GM10847 (cell line): ENCODE results near the gene MAN2B1.

Experiments used
- POLR2A ChIP-seq: IDR thresholded peaks from 2 replicates; pipeline ENCODE4 v1.6.1; 2011; ENCODE audit not compliant: insufficient read length; ENCODE audit errors: extremely low read depth

MAN2B1 gene

GRCh38 chr19:12668346-12668745, 1.8 kb upstream of the MAN2B1 start:
- TF ChIP-seq POLR2A, result no peak

GRCh38 chr19:12667731-12668302, 1.3 kb upstream of the MAN2B1 start:
- TF ChIP-seq POLR2A, result no peak

- TF ChIP-seq POLR2A, result no peak
Observed at GRCh38 chr19:12665671-12666264, 774 bp downstream of the MAN2B1 start.

GRCh38 chr19:12665281-12665573, 1.3 kb downstream of the MAN2B1 start:
- no peak for TF ChIP-seq POLR2A

GRCh38 chr19:12664406-12665280, 1.9 kb downstream of the MAN2B1 start:
- TF ChIP-seq POLR2A, result no peak

- no peak for TF ChIP-seq POLR2A
Observed at GRCh38 chr19:12660980-12661379, 5.6 kb downstream of the MAN2B1 start.

GRCh38 chr19:12657966-12658365, 8.6 kb downstream of the MAN2B1 start:
- TF ChIP-seq POLR2A, result no peak

- TF ChIP-seq POLR2A, result no peak
Observed at GRCh38 chr19:12656899-12657571, 9.5 kb downstream of the MAN2B1 start.

- no peak for TF ChIP-seq POLR2A
Observed at GRCh38 chr19:12655546-12655945, 11.0 kb downstream of the MAN2B1 start.

GRCh38 chr19:12652219-12652618, 14.3 kb downstream of the MAN2B1 start:
- TF ChIP-seq POLR2A, result no peak

GRCh38 chr19:12649941-12650340, 16.6 kb downstream of the MAN2B1 start:
- no peak for TF ChIP-seq POLR2A

GRCh38 chr19:12648088-12648487, 18.5 kb downstream of the MAN2B1 start:
- TF ChIP-seq POLR2A, result no peak

- TF ChIP-seq POLR2A, result no peak
Observed at GRCh38 chr19:12647490-12648071, 19.0 kb downstream of the MAN2B1 start.

GRCh38 chr19:12647047-12647446, 19.5 kb downstream of the MAN2B1 start:
- TF ChIP-seq POLR2A, result no peak

- TF ChIP-seq POLR2A, result no peak
Observed at GRCh38 chr19:12646551-12646950, 20.0 kb downstream of the MAN2B1 start.
